GM12801 (cell line): ENCODE results near the gene CYB561D2.

Source experiments
- CTCF ChIP-seq: IDR thresholded peaks from one replicate; pipeline ENCODE4 v1.5.1; 2011; ENCODE audit warnings: control low read depth; ENCODE audit not compliant: insufficient read length; ENCODE audit errors: extremely low read depth

CYB561D2 gene

DNA sequence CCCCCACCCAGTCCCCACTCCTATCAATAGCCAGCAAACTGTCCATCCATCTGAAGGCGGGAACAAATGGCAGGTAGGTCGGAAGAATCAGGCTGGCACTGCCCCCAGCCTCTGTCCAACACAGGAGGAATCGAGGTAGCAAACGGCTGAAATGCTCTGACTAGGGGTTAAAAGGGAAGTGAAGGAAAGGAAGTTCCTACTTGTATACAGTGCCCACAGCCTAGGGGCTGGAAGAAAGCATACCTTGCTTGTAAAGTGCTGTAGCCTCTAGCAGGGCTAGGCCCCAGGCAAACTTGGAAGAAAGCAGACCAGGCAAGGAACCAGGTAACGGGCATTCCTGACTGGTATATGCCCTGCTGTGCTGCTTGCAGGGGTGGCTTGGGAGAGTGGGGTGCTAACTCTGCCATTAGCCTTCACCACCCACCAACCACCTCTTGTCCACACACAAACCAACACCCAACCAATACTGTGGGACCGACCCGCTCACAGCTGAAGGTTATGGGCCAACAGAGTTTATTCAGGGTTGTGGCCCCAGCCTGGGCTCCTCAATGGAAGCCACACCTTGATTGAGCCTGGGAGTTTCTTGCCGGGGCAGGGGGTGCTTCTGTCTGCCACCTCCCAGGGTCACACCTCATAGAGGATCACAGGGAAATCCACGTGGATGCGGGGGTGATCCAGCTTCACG is 25.0 kb upstream of the CYB561D2 start:
- no peak for TF ChIP-seq CTCF

GRCh38 chr3:50326182-50326541 is 24.5 kb upstream of the CYB561D2 start:
- no peak for TF ChIP-seq CTCF

DNA sequence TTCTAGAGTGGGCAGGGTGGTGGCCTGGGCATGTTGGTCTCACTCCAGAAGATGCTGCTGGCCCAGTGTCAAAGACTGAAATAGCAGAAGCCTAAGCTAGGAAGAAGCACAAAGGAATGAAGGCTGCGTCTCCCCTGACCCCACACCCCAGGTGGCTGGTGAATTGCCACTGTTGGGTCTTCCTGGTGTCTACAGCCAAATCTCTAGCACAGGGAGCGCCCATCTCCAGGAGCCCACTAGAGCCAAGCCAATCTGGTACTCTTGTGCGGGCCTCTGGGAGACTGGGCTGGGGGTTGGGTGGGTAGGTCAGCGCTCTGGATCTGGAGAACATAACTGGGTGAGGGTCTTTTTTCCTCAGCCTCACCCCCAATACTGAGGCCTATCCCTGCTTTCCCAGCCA is 23.5 kb upstream of the CYB561D2 start:
- no peak for TF ChIP-seq CTCF

GRCh38 chr3:50327943-50328691 is 22.5 kb upstream of the CYB561D2 start, which contains the start of gene TUSC2:
TUSC2 (minus strand) TSS chr3:50328223; CDS start chr3:50328099, 124 bp downstream.
- no peak for TF ChIP-seq CTCF

GRCh38 chr3:50330330-50330729 is 20.3 kb upstream of the CYB561D2 start:
- TF ChIP-seq CTCF = no peak

DNA sequence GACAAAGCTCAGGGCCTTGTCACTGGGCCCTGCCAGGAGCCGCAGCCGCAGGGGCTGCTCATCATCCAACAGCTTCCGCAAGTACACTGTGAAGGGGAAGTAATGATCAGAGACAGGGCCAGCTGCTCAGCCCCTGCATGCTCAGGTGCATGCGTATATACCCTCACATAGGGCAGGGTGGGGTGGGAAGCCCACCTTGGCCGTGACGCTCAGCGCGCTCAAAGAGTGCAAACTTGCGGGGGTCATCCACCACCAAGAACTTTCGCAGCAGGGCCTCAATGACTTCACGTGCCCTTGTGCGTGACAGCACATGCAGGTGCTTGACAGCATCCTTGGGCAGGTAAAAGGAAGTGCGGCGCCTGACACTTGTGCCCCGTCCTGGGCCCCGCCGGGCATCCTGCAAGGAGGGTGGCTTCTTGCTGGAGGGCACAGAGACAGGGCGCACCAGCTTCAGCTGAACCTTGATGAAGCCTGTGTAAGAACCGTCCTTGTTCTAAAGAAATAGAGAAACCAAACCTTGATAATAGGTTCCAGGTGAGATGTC is 19.2 kb upstream of the CYB561D2 start:
- no peak for TF ChIP-seq CTCF

DNA sequence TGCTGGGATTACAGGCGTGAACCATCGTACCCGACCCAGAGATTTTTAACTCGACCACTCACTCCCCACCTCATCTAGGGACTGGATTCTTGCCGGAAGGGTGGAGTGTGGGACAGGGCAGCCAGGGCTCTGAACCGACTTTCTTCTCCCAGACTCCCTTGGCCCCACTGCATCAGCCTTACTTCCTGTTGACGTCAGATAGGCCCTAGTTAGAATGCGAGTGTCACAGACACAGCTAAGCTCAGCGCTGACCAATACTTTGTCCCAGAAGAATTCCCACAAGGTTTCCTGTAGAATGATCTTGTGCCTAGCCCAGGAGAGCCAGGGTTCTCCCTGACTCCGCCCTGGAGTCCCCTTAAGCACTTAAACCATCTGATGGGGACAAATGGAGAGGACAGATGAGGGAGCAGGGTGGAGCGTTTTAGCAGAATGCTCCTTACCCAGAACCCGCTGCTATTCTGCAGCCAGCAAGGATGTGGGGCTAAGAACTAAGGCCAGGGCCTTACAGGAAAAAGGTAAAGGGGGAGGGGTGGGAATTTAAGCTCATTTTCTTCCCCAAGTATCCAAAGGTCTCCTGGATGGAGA is 16.8 kb upstream of the CYB561D2 start:
- TF ChIP-seq CTCF = no peak
